ENCODE data around the gene GPRC5B. TPM values are rescaled to one million over a fixed set of nuclear protein-coding genes. Genes with fewer than 3 reads are reported as not detected.

The GPRC5B gene
- total RNA-seq, 4 donors from 2014 or later = 10.8 to 44.8 (median 24.0) TPM

DNA sequence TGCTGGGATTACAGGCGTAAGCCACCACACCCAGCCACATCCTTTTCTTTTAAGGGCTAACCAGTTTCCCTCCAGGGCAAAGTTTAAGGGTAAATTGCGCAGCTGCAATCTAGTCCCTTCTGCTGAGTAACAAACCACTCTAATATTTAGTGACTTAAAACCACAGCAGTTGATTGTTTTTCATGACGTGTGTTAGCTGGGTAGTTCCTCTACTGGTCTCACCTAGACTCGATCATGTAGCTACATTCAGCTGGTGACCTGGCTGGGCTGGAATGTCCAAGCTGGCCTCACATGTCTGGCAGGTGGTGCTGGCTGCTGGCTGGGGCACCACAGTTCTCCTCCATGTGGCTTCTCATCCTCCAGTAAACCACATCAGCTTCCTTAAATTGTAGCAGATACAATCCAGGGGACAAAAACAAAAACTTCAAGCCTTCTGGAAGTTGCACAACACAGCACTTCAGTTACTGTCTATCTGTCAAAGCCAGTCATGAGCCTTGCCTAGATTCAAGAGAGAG is 75.5 kb downstream of the GPRC5B start:
- TF ChIP-seq CTCF (IDR thresholded peaks at IDR 0.05; ENCODE audit: low read depth) = no peak

DNA sequence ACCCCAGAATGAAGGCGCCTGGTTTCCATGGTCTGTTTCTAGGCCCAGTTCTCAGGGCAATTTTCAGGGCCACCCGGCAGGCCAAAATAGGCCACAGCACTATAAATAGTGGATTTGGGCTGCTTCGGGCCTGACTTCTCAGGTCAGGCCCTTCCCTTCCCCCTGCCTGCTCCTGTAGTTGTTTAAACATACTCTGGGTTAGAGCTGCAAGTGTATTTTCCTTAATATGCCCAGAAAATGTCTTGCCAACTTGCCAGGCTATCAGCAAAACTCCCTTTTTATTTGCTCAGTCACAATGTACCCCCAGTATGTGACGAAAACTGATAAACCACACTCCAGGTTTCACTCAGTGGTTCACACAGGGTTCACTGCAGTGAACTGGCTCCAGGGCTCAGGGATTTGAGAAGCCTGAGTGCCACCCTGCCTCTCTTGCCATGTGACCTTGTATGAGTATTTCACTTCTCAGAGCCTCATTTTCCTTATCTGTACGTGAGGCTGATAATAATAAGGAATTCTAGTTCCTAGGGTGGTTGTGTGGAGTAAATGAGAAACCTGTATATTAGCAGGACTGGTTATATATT is 76.5 kb downstream of the GPRC5B start:
- no peak for TF ChIP-seq CTCF (IDR thresholded peaks at IDR 0.05; ENCODE audit: low read depth)

Small RNA genes lying within 50 kb of the gene (small RNA-seq; reads per million reads assigned to genes)
- not detected for gene LARP7P2

Other genes with a start within 250 kb of the GPRC5B start
- gene KNOP1, start 166.6 kb downstream of the GPRC5B start, total RNA-seq = 10 to 100 TPM in 3 of 4 donors, 1 to 10 TPM in 1; 5.7 to 19.4 (median 13.8) TPM
- gene IQCK, start 166.6 kb downstream of the GPRC5B start, total RNA-seq = 10 to 100 TPM; 16.7 to 37.0 (median 26.9) TPM
- gene GPR139, start 189.0 kb upstream of the GPRC5B start, total RNA-seq = not detected